ENCODE results near the gene RCC2.
"Not testable (repeated sequence)": the region's sequence is repeated elsewhere in the genome, so short reads cannot be mapped to it uniquely, and the experiment has no call there.

GRCh38 chr1:17468357-17469265 lies 29.1 kb upstream of the RCC2 start:
- not testable (repeated sequence) for TF ChIP-seq CTCF (IDR thresholded peaks at IDR 0.05; ENCODE audit: low read length); EZH2 (IDR thresholded peaks at IDR 0.05; ENCODE audit: borderline replicate concordance, low read length)

Measured in OCI-LY1 (cell line).